Upper lobe of left lung (tissue), 6 donors: ENCODE measurements around the gene RHOV. TPM values are rescaled to one million over a fixed set of nuclear protein-coding genes. Genes with fewer than 3 reads are reported as not detected.

Experiments used
- ATAC-seq, 2 donors: fragments of 200-7000 bp; cut with Tn5 transposase; one replicate each; pipeline ENCODE4 v1.9.1; 2022; ENCODE audit warnings: mild to moderate bottlenecking in 2 of 2, moderate library complexity in 2 of 2; ENCODE audit not compliant: low FRiP score in 2 of 2
- DNase-seq, 2 donors: peaks; one replicate each; pipeline ENCODE4 v3.0.0-alpha.2; 2019 to 2020
- H3K27ac ChIP-seq, 4 donors: fragments of 200-600 bp; sonication (generic); one replicate each; pipeline ENCODE4 v1.5.1; 2016 to 2019
- H3K27me3 ChIP-seq, 4 donors: fragments of 200-600 bp; sonication (generic); one replicate each; pipeline ENCODE4 v1.5.1; 2017 to 2019
- H3K36me3 ChIP-seq, 4 donors: fragments of 200-600 bp; sonication (generic); one replicate each; pipeline ENCODE4 v1.5.1; 2016 to 2019
- H3K4me1 ChIP-seq, 4 donors: fragments of 200-600 bp; sonication (generic); one replicate each; pipeline ENCODE4 v1.5.1; 2018 to 2019
- H3K4me3 ChIP-seq, 4 donors: fragments of 200-600 bp; sonication (generic); one replicate each; pipeline ENCODE4 v1.5.1; 2017 to 2019; ENCODE audit warnings: mild to moderate bottlenecking in 2 of 4, moderate library complexity in 1 of 4
- H3K9me3 ChIP-seq, 4 donors: fragments of 200-600 bp; sonication (generic); one replicate each; pipeline ENCODE4 v1.5.1; 2018 to 2019
- CTCF ChIP-seq, 6 experiments: fragments of 450-650 bp in 4 of 6; fragments of 200-600 bp in 2 of 6; sonication (generic) in 2 of 6; IDR thresholded peaks; one replicate each; pipeline ENCODE4 v1.5.1; 2016 to 2019; ENCODE audit warnings: antibody characterized with exemption in 6 of 6
- EP300 ChIP-seq, 4 donors: sonication (generic); formaldehyde crosslinking; IDR thresholded peaks; one replicate each; pipeline ENCODE4 v1.5.1; 2017; ENCODE audit warnings: antibody characterized with exemption in 4 of 4, control low read depth in 2 of 4
- POLR2A ChIP-seq, 4 donors: fragments of 450-650 bp; IDR thresholded peaks; one replicate each; pipeline ENCODE4 v1.5.1; 2016 to 2017; ENCODE audit warnings: antibody characterized with exemption in 4 of 4, mild to moderate bottlenecking in 2 of 4
- POLR2AphosphoS5 ChIP-seq, 2 donors: sonication (generic); formaldehyde crosslinking; IDR thresholded peaks; one replicate each; pipeline ENCODE4 v1.5.1; 2017; ENCODE audit warnings: antibody characterized with exemption in 2 of 2
- WGBS, 2 donors: methylation state at CpG; one replicate each; pipeline ENCODE4 v1.1.5; 2017 to 2018; 5-methylcytosine and 5-hydroxymethylcytosine counted together
- total RNA-seq, 6 donors: library from RNA; depleted of rRNA in 4 of 6; stranded (reverse); fragments of >200 nt in 4 of 6; gene quantifications; one replicate each; pipeline versions ENCODE4 v1.1.0 to v1.2.1, GENCODE V29; 2016 to 2021
- donor health status: DM: no; HTN: no; CAD: no; lungs with moderate emphysema.
- donor health status: DM: no; HTN: yes; CAD: no; lungs with severe emphysema.

Gene RHOV
- total RNA-seq, 6 donors from 2014 or later: 0.46 to 2.1 (median 0.77) TPM; not detected in 3

DNA sequence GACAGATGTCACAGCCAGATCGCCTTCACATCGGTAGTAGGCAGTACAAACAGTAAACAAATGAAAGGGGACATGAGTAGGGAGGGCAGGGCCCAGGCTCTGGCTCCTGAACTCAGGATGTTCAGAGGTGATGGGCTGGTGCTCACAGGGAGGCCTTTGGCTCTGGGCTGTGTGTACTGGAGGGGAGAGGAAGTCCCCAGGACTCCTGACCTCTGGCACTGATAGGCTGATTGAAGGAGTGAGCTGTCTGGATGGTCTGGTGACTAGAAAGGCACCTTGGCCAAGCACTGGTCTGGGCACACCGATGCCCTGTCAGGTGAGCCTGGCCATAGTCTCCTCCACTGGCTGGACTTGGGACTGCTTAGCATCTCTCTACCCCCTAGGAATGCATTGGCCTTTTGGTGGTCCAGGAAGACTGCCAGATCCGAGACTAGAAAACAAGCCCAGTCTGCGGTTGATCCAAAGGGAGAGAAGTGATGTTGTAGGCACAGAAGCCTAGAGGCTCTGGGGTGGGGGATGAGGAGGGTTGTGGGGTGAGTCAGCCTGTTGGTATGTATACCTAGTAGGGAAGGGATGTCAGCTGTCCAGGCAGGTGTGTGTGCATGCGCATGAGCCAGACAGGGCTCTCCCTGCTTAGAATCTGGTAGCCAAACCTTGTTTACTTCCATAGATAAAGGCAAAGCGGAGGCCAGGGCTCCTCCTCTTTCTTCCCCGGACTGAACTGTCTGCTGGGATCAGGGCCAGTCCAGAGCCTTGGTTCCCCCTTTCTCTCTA lies 28.3 kb downstream of the RHOV start:
- 70 to 79% methylated on average over 7 to 8 of the region's 8 CpGs for WGBS, 2 donors
- H3K36me3 ChIP-seq: peaks cover 0 to 3% (median 0%) of the 10 kb centered on the region in 4 donors
- peaks cover 0 to 11% (median 4%) of the 10 kb centered on the region in 4 donors for H3K27me3 ChIP-seq
- H3K27ac ChIP-seq: peak overlapping the region; percentile 51 to 84 (median 80)
- H3K4me3 ChIP-seq: peak overlapping the region in 3 of 4 donors; percentile 54 to 81 (median 69)
- no peaks in the 10 kb centered on the region for H3K9me3 ChIP-seq
- peaks cover 25 to 54% (median 37%) of the 10 kb centered on the region in 4 donors for H3K4me1 ChIP-seq
- TF ChIP-seq EP300 (IDR thresholded peaks at IDR 0.05): no peak
- peak in 1 of 4 donors; percentile 51 for TF ChIP-seq POLR2A (IDR thresholded peaks at IDR 0.05)
- TF ChIP-seq CTCF (IDR thresholded peaks at IDR 0.05): no peak
- TF ChIP-seq POLR2AphosphoS5 (IDR thresholded peaks at IDR 0.05): peak; percentile 34
- peak in 1 of 2 donors; percentile 87 for DNase-seq
- peak; percentile 46 to 91 for ATAC-seq

GRCh38 chr15:40845036-40845435 lies 29.0 kb downstream of the RHOV start:
- Histone ChIP-seq H3K9me3 (no peaks in the 10 kb centered on the region), H3K27me3 (peaks cover 0 to 11% (median 4%) of the 10 kb centered on the region in 4 donors), H3K4me1 (peaks cover 25 to 54% (median 37%) of the 10 kb centered on the region in 4 donors), H3K4me3 (peak overlapping the region; percentile 54 to 81 (median 62)), H3K36me3 (no peaks in the 10 kb centered on the region), H3K27ac (peak overlapping the region; percentile 77 to 84 (median 83))
- ATAC-seq (peak in 1 of 2 donors; percentile 1), DNase-seq (peak in 1 of 2 donors; percentile 38)
- WGBS, 2 donors: 36 to 47% methylated on average over 12 of the region's 12 CpGs
- no peak for TF ChIP-seq POLR2AphosphoS5 (IDR thresholded peaks at IDR 0.05)
- TF ChIP-seq POLR2A (IDR thresholded peaks at IDR 0.05): no peak
- TF ChIP-seq EP300 (IDR thresholded peaks at IDR 0.05): no peak

DNA sequence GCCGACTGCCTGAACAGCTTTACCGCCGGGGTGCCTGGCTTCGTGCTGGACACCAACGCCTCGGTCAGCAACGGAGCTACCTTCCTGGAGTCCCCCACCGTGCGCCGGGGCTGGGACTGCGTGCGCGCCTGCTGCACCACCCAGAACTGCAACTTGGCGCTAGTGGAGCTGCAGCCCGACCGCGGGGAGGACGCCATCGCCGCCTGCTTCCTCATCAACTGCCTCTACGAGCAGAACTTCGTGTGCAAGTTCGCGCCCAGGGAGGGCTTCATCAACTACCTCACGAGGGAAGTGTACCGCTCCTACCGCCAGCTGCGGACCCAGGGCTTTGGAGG lies 29.4 kb downstream of the RHOV start:
- Histone ChIP-seq H3K27ac (peak overlapping the region; percentile 77 to 84 (median 83)), H3K9me3 (no peaks in the 10 kb centered on the region), H3K4me1 (peaks cover 25 to 54% (median 37%) of the 10 kb centered on the region in 4 donors), H3K36me3 (no peaks in the 10 kb centered on the region), H3K4me3 (peak overlapping the region; percentile 54 to 81 (median 62)), H3K27me3 (peaks cover 0 to 11% (median 4%) of the 10 kb centered on the region in 4 donors)
- DNase-seq (peak in 1 of 2 donors; percentile 36), ATAC-seq (peak; percentile 5 to 39)
- 4 to 5% methylated on average over 11 to 18 of the region's 28 CpGs for WGBS, 2 donors
- TF ChIP-seq CTCF (IDR thresholded peaks at IDR 0.05) (peak in 1 of 6 experiments; percentile 4), POLR2A (IDR thresholded peaks at IDR 0.05) (no peak)

GRCh38 chr15:40843885-40844695 lies 29.9 kb downstream of the RHOV start, which contains the start of gene SPINT1:
TSS of gene SPINT1 (plus strand) at chr15:40844048. CDS start at chr15:40844555, 507 bp downstream.
- H3K9me3 ChIP-seq: no peaks in the 10 kb centered on the region
- no peaks in the 10 kb centered on the region for H3K36me3 ChIP-seq
- peak within 1 kb of the TSS; percentile 77 to 84 (median 83) for H3K27ac ChIP-seq
- TF ChIP-seq POLR2A (IDR thresholded peaks at IDR 0.05) (peak in 2 of 4 donors; percentile 45 to 67), POLR2AphosphoS5 (IDR thresholded peaks at IDR 0.05) (peak in 1 of 2 donors; percentile 46), EP300 (IDR thresholded peaks at IDR 0.05) (no peak), CTCF (IDR thresholded peaks at IDR 0.05) (no peak)
- peak within 1 kb of the TSS; percentile 54 to 81 (median 62) for H3K4me3 ChIP-seq
- ATAC-seq: peak; percentile 57 to 69
- DNase-seq: peak; percentile 80 to 92
- peaks cover 0 to 11% (median 4%) of the 10 kb centered on the region in 4 donors for H3K27me3 ChIP-seq
- peaks cover 25 to 54% (median 37%) of the 10 kb centered on the region in 4 donors for H3K4me1 ChIP-seq
- WGBS, 2 donors: 0% methylated on average over 5 to 12 of the region's 89 CpGs
